Superior temporal gyrus (tissue), 1 donor: ENCODE results near the gene CNN2.
A peak's percentile ranks its signal among the peaks of the same experiment; 100 is the strongest.

Experiments
- DNase-seq: peaks from one replicate; pipeline ENCODE4 v3.0.0-alpha.2; 2016; ENCODE audit errors: extremely low spot score

CNN2 gene

DNA sequence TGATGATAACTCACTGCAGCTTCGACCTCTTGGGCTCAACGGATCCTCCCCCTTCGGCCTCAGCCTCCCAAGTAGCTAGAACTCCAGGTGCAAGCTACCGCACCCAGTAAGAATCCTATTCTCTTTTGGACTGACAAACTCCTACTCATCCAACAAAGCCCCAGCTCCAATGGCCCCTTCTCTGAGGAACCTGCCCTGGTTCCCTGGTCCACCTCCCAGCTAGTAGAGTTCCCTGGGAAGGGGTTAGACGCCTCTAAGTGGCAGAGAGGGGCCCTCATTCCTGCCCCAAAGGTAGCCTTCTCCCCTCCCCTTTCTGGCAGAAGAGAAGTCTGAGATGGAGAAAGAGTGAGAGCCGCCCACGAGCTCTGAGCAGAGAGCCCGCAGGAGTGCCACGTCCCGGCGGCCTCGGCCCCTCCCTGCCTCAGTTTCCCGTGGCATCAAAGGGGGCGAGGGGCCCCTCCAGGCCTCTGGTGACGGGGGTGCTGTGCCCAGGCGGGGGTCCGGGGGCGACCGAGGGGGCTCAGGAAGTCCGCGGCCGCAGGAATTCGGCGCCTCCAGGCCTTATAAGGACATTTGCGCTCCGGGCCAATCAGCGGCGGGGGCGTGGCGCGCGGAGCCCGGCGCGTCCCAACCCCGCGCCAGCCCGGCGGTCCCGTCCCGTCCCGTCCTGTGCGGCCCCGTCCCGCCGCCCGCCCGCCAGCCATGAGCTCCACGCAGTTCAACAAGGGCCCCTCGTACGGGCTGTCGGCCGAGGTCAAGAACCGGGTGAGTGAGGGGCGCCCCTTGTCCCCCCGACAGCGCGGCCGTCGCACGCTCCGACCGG, at the start of gene CNN2:
Gene CNN2 (plus strand): TSS at position 649 of the 823 bp plus-strand sequence. CDS start 54 bp downstream, at position 703.
- DNase-seq, result no peak

DNA sequence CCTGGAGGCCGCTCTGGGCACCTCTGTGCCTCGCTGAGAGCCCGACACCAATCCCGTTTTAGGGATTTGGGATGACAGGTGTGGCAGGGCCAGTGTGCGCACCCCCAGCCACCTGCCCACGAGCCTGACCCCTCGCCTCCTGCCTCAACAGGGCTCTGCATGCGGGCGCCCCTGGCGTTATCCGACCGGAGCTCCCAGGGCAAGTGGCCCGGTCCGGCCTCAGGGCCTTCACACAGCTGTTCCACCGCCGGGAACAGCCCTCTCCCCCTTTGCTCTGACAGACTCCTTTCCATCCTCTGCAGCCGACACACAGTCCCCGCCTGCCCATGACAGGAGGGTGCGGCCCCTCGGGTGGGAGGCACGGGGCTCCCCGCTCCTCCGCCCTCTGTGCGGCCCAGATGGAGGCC, 49.3 kb upstream of the CNN2 start:
- DNase-seq, result no peak

GRCh38 chr19:979318-979741, 47.1 kb upstream of the CNN2 start:
- DNase-seq, result no peak

- no peak for DNase-seq
Measured at GRCh38 chr19:980133-980998, 46.0 kb upstream of the CNN2 start.

DNA sequence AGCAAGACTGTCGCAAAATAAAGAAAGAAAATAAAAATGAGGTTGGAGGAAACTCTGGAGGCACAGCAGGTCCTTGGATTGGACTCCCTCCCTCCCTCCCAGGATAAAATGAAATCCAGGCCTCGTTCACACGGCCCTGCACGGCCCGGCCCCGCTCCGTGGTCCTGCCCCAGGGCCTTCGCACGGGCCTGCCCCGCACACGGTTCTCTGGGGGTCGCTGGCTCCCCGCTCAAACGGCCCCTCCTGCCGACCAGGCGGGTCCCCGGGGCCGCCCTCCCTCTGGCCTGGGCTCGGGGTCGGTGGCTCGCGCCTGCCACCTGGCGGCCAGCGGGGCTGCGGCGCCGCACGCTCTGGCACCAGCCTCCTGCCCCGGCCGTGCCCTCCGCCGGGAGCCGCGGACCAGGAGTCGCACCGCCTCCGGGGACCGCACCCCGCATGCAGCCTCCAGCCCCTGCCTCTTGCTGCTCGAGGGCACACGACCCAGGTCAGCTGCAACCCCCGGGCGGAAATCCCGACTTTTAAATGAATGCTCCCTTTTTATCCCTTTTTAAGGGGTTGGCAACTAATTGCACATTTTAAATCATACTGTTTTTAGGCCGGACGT, 43.7 kb upstream of the CNN2 start:
- peak; percentile 69 for DNase-seq

GRCh38 chr19:984165-984967, 42.0 kb upstream of the CNN2 start, which contains the start of gene WDR18:
TSS of gene WDR18 (plus strand) at chr19:984345. CDS start at chr19:984354, 9 bp downstream.
- DNase-seq, result peak; percentile 94

DNA sequence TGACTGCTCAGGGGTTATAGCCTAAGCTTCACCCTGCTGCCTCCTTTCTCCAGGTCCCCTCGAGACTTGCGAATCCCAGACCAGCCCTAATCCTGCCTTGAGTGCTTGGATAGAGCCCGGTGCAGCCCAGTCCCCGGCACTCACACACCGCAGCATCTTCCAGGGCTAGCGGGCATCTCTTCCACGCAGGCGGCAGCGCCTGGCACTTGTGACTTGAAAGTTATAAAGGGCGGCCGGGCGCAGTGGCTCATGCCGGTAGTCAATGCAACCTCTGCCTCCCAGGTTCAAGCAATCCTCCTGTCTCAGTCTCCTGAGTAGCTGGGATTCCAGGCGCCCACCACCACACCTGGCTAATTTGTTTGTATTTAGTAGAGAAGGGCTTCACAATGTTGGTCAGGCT, 40.3 kb upstream of the CNN2 start:
- DNase-seq, result no peak

DNA sequence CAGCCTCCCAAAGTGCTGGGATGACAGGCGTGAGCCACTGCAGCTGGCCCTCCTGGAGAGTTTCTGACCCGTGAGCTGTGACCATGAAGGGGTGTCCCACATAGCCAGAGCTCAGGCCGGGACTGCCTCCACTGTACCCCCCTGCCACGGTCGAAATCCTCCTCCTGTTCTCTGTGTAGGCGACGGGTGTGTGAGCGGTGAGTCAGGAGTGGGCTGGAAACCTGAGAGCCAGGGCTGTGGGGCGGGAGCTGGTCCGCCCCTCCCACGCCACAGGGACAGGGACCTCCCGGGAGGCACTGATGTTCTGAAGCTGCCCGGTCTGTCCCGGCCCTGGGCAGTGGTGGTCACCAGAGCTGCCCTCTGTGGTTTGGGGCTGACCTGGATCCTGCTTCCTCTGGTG, 38.3 kb upstream of the CNN2 start:
- no peak for DNase-seq

- DNase-seq, result no peak
Measured at GRCh38 chr19:988510-988909, 37.9 kb upstream of the CNN2 start.

GRCh38 chr19:989381-990081, 36.9 kb upstream of the CNN2 start:
- DNase-seq, result no peak

GRCh38 chr19:990119-990571, 36.3 kb upstream of the CNN2 start:
- DNase-seq, result no peak

- DNase-seq, result no peak
Measured at GRCh38 chr19:990746-991145, 35.7 kb upstream of the CNN2 start.

- no peak for DNase-seq
Measured at GRCh38 chr19:991174-991931, 35.1 kb upstream of the CNN2 start.

DNA sequence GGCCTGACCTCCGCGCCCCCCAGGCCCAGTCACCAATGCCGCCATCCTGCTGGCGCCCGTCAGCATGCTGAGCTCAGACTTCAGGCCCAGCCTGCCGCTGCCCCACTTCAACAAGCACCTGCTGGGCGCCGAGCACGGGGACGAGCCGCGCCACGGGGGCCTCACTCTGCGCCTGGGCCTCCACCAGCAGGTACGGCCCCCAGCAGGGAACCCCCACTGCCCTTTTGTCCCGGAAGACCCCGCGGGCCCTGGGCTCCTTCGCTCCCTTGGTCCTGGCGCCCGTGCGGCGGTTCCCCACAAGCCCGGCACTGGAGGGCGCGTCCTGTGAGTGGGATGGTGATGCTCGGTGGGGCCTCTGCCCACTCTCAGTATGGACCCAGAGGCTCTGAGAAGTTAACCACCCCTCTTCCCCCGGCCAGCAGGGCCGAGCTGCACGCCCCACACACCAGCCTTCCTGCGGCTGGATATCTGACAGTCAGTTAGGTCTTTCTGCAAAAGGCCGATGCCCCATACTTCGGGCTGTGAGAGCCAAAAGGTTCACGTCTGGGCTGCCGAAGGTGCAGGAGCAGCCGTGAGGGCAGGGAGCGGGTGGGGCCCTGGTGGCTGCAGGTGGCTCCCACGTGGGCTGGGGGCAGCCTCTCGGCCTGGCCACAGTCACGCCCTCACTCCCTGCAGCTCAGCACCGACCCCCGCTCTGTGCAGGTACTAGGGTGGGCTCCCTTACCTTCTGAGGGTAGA, 34.3 kb upstream of the CNN2 start:
- no peak for DNase-seq

GRCh38 chr19:992670-993055, 33.7 kb upstream of the CNN2 start:
- DNase-seq, result no peak

DNA sequence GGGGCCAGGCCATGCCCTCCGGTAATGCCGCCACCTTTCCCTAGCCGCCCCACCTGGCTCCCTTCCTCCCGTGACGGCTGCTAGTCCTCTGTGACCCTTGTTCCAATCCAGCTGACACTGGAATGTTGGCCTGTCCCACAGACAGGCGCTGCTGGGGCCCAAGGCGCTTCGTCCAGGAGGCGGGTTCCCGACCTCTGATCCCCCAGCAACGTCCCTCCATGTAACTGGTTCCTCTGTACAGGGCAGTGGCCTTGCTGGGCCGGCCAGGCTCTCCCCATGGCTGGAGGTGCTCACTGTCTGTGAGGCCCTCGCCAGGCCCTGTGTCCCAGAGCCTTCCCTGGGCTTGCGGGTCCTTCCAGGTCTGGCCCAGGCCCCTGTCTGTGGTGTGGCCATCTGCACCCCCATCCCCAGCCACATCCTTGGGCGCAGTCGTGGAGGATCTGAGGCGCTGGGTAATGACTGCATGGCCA, 33.0 kb upstream of the CNN2 start:
- DNase-seq, result no peak

- DNase-seq, result no peak
Measured at GRCh38 chr19:993831-994393, 32.5 kb upstream of the CNN2 start.

DNA sequence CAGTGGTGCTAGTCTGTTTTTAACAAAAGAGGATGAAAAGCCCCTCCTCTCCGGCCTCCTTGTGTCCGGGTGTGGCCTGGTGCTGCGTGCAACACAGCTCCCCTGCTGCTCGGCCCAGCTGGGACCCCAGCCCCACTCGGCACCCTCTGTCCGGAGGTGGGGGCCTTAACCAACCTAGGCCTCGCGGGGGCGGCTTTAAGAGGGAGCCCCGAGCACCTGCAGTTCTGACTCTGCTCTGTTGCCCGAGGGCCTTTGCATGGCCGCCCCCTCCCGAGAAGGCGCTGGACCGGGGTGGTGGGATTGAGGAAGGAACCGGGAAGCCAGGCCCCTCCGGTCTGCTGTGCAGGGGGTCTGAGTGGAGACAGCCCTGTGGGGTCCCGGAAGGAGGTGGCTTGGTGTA, 31.9 kb upstream of the CNN2 start:
- no peak for DNase-seq
